ENCODE results near the gene CFAP299. TPM values are rescaled to one million over a fixed set of nuclear protein-coding genes. Genes with fewer than 3 reads are reported as not detected.

The CFAP299 gene
- total and polyA plus RNA-seq, 9 of the 15 experiments (the other 6 are each of a cell fraction or from before 2014, with no cell fraction given), result 0.09 to 3.0 (median 0.76) TPM

GRCh38 chr4:80903020-80903419, 567.5 kb downstream of the CFAP299 start:
- Histone ChIP-seq H3K79me2 (ENCODE audit: control insufficient read depth, insufficient read depth, low read length) (no peaks in the 10 kb centered on the region), H3K4me3 (no peak overlapping the region), H3K9ac (ENCODE audit: insufficient read depth in 1 of 2, low read depth in 2 of 2, low read length in 2 of 2) (no peak overlapping the region), H2AFZ (ENCODE audit: low read depth, low read length) (no peak overlapping the region), H3K4me2 (ENCODE audit: insufficient read depth, low read length) (no peak overlapping the region), H4K20me1 (replicated peaks; ENCODE audit: control insufficient read depth, insufficient read depth, low read length) (no peaks in the 10 kb centered on the region), H3K4me1 (replicated peaks in 1 of 2; ENCODE audit: control insufficient read depth in 2 of 2, insufficient read depth in 2 of 2, low read length in 2 of 2) (no peaks in the 10 kb centered on the region), H3K36me3 (ENCODE audit: control insufficient read depth, insufficient read depth, low read length) (no peaks in the 10 kb centered on the region), H3K9me1 (ENCODE audit: control insufficient read depth, insufficient read depth, low read length) (no peaks in the 10 kb centered on the region), H3K27me3 (ENCODE audit: control insufficient read depth in 2 of 2, insufficient read depth in 2 of 2, low read length in 2 of 2) (no peaks in the 10 kb centered on the region), H3K9me3 (replicated peaks; ENCODE audit: control insufficient read depth, insufficient read depth, low read depth, low read length) (no peaks in the 10 kb centered on the region), H3K27ac (ENCODE audit: extremely low read depth, low read depth, low read length) (no peak overlapping the region)
- no peak for ATAC-seq
- intact Hi-C loops (cut with micrococcal nuclease) (no loop called here), in situ Hi-C loops (cut with MboI) (no loop called here)
- no peak for FAIRE-seq
- ChIA-PET POLR2A (no interaction called here), CTCF (ENCODE audit: low intra/inter-chr PET ratio) (no interaction called here)
- no peak for TF ChIP-seq MCM7 (IDR thresholded peaks at IDR 0.05)
- no peak for TF ChIP-seq NR0B1 (IDR thresholded peaks at IDR 0.05; ENCODE audit: partially characterized antibody)
- no peak for TF ChIP-seq USF2 (CRISPR knock-in tag; IDR thresholded peaks at IDR 0.05)
- no peak for TF ChIP-seq TEAD4 (IDR thresholded peaks at IDR 0.05; ENCODE audit: low read length)
- TF ChIP-seq TEAD4 (CRISPR knock-in tag; IDR thresholded peaks at IDR 0.05; ENCODE audit: borderline replicate concordance), result no peak
- TF ChIP-seq CSDE1 (IDR thresholded peaks at IDR 0.05), result no peak
- no peak for TF ChIP-seq FOXP4 (CRISPR knock-in tag; IDR thresholded peaks at IDR 0.05; ENCODE audit: borderline replicate concordance)
- TF ChIP-seq BCOR (IDR thresholded peaks at IDR 0.05), result no peak
- TF ChIP-seq NEUROD1 (IDR thresholded peaks at IDR 0.05; ENCODE audit: borderline replicate concordance, low read depth, low read length, partially characterized antibody), result no peak
- no peak for TF ChIP-seq ARNT (IDR thresholded peaks at IDR 0.05)
- TF ChIP-seq ZNF347 (CRISPR knock-in tag; IDR thresholded peaks at IDR 0.05; ENCODE audit: low read depth), result no peak
- BruUV-seq (replicated peaks), result no TSS peak
- DNase-seq (ENCODE audit: extremely low read depth in 1 of 4, low spot score in 3 of 4), result no peak

All from K562 (cell line).